ENCODE results near the gene MANBA. TPM values are rescaled to one million over a fixed set of nuclear protein-coding genes. Genes with fewer than 3 reads are reported as not detected.
"Not testable (repeated sequence)": the region's sequence is repeated elsewhere in the genome, so short reads cannot be mapped to it uniquely, and the experiment has no call there.

Gene MANBA
- total RNA-seq, 2 donors from 2014 or later, result 16.7 to 24.8 TPM

GRCh38 chr4:102633100-102633499, 127.7 kb downstream of the MANBA start:
- intact Hi-C loops (cut with DNase I), result loop anchor here in 1 of 2 donors (5.0 kb wide), 1 partner anchor 374 kb away; no protein-coding TSS in a partner anchor
- DNase-seq (ENCODE audit: low spot score), result no peak

DNA sequence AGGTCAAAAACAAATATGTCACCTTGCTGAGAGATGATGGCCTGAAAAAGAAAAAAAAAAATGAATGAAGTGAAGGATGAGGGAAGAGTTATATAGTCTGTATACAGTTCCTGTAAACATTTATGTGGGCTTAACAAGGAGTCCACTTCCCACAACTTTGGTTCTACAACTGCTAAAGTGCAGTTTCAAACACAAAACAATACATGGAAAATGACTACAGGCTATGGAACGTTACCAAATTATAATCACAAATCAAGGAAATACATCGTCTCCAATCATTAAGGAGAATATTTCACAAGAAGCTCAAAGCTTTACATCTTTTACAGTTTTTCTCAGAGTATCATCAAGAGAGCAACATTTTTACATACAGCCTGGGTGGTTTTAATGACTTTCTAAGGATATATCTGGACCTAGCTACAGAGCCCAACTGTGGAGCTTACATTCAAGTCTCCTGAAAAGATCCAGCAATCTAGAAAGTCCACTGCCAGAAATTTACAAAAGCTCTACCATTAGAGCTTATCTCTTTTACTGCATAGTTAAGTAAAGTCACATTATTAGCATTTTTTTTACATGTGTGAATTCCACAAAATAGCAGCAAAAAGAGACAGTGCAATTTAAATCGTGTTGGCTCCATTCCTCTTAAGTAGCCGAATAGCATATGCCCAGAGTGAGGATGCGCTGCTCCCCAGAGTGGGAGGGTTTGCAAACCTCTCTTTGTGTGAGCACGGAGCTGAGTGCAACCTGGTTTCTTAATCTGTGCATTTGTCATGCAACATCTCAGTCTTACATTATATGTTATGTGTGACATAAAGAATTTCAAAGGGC, 128.3 kb downstream of the MANBA start:
- DNase-seq (ENCODE audit: low spot score), result no peak
- intact Hi-C loops (cut with DNase I), result loop anchor here in 1 of 2 donors (5.0 kb wide), 1 partner anchor 375 kb away; no protein-coding TSS in a partner anchor

GRCh38 chr4:102631616-102632015, 129.2 kb downstream of the MANBA start:
- DNase-seq (ENCODE audit: low spot score), result no peak

GRCh38 chr4:102629673-102630072, 131.1 kb downstream of the MANBA start:
- intact Hi-C loops (cut with DNase I), result loop anchor here in 1 of 2 donors (5.0 kb wide), 1 partner anchor 378 kb away; no protein-coding TSS in a partner anchor

More at GRCh38 chr4:102631616-102632015, 129.2 kb downstream of the MANBA start:
- intact Hi-C loops (cut with DNase I), result loop anchor here in 1 of 2 donors (5.0 kb wide), 1 partner anchor 376 kb away; no protein-coding TSS in a partner anchor

GRCh38 chr4:102627831-102628523, 132.8 kb downstream of the MANBA start:
- DNase-seq (ENCODE audit: low spot score), result no peak
- intact Hi-C loops (cut with DNase I), result no loop called here

More at GRCh38 chr4:102629673-102630072, 131.1 kb downstream of the MANBA start:
- no peak for DNase-seq (ENCODE audit: low spot score)

DNA sequence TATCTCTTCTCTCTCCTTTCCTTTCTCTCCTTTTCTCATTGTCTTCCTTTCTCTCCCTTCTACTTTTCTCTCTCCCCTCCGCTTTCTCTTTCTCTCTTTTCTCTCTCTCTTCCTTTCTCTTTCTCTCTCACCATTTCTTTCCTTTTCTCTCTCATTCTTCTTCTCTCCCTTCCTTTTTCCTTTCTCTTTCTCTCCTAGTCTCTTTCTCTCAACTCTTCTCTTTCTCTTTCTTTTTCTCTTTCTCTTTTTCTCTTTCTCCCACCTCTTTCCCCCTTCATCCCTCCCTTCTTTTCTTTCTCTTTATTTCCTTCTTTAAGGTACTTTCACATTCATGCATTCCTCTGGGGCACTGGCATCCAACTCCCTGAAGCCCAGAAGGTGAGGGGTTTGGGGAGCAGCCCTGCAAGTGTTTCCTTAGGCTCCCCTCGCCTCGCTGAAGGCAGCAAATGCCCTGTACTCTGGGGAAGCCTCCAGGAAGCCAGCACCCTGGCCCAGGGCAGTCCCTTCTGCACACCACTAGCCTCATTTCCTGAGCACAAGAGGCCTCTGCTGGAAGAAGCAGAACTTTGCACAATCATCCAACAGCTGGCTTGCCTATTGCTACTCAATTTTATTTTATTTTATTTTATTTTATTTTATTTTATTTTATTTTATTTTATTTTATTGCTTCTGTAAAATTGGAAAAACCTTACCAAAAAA, 135.4 kb downstream of the MANBA start:
- intact Hi-C loops (cut with DNase I), result no loop called here

GRCh38 chr4:102624505-102624904, 136.3 kb downstream of the MANBA start:
- DNase-seq (ENCODE audit: low spot score), result no peak
- intact Hi-C loops (cut with DNase I), result loop anchor here in 1 of 2 donors (5.0 kb wide), 1 partner anchor 388 kb away; no protein-coding TSS in a partner anchor

More for the DNA sequence above, 135.4 kb downstream of the MANBA start:
- DNase-seq (ENCODE audit: low spot score), result no peak

DNA sequence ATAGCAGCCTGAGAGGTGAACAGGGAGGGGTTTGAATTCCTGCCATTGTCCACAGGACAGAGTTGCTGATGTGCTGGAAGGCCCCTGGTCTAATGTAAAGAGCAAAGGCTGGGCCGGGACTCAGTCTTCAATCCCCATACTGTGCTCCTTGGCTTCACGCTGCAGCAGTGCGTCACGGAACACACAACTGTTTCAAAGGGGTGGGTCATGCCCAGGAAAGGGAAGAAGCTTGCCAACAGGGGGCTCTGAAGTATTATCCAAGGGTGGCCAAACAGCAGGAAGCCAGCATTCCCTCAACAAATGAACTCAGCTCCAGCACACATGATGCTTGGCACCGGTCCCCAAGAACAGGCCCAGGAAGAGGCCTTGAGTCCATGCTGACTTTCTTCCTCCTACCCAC, 137.1 kb downstream of the MANBA start:
- intact Hi-C loops (cut with DNase I), result loop anchor here in 1 of 2 donors (5.0 kb wide), 1 partner anchor 389 kb away; no protein-coding TSS in a partner anchor
- DNase-seq (ENCODE audit: low spot score), result no peak

GRCh38 chr4:102620697-102621497, 139.9 kb downstream of the MANBA start:
- intact Hi-C loops (cut with DNase I), result loop anchor here in 1 of 2 donors (5.0 kb wide), 1 partner anchor 391 kb away; no protein-coding TSS in a partner anchor

GRCh38 chr4:102619776-102620631, 140.8 kb downstream of the MANBA start:
- not testable (repeated sequence) for DNase-seq (ENCODE audit: low spot score)
- intact Hi-C loops (cut with DNase I), result loop anchor here in 1 of 2 donors (5.0 kb wide), 1 partner anchor 392 kb away; no protein-coding TSS in a partner anchor

More at GRCh38 chr4:102620697-102621497, 139.9 kb downstream of the MANBA start:
- DNase-seq (ENCODE audit: low spot score), result no peak

DNA sequence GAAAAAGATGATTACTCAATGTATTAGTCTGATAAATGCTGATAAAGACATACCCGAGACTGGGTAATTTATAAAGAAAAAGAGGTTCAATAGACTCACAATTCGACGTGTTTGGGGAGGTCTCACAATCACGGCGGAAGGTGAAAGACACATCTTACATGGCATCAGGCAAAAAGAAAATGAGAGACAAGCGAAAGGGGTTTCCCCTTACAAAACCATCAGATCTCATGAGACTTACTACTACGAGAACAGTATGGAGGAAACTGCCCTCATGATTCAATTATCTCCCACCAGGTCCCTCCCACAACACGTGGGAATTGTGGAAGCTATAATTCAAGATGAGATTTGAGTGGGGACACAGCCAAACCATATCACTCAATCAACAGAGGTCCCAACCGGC, 141.7 kb downstream of the MANBA start:
- DNase-seq (ENCODE audit: low spot score); intact Hi-C loops (cut with DNase I): not testable (repeated sequence)

- intact Hi-C loops (cut with DNase I), result no loop called here
- DNase-seq (ENCODE audit: low spot score), result no peak
These were observed 144.1 kb downstream of the MANBA start for GRCh38 chr4:102616636-102617035.

- DNase-seq (ENCODE audit: low spot score), result no peak
- intact Hi-C loops (cut with DNase I), result no loop called here
These were observed 146.0 kb downstream of the MANBA start for GRCh38 chr4:102614801-102615200.

DNA sequence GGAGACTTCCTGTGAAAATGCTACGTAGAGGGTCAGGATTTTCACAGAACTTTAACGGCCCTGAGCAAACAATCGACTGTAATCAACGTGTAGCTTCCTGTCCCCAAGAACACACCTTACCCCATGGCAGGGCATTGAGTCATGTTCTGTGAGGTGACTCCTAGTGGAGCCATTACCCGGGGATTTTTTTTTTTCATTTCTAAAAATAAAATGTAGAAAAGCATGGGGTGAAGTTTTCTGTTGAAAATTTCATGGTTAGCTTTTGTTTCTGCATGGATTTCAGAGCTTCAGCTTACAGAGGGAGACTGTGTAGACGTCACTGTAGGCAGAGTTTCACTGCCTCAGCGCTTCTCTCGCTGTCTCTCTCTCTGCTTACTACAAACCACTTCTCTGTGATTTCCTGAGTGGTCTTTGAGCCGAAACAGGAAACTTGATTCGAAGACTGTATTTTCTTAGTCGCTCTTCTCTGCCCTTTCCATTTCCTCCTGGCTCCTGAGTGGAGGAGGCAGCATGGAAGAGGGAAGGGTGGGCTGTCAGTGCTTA, 147.9 kb downstream of the MANBA start:
- DNase-seq (ENCODE audit: low spot score), result no peak
- intact Hi-C loops (cut with DNase I), result no loop called here

DNA sequence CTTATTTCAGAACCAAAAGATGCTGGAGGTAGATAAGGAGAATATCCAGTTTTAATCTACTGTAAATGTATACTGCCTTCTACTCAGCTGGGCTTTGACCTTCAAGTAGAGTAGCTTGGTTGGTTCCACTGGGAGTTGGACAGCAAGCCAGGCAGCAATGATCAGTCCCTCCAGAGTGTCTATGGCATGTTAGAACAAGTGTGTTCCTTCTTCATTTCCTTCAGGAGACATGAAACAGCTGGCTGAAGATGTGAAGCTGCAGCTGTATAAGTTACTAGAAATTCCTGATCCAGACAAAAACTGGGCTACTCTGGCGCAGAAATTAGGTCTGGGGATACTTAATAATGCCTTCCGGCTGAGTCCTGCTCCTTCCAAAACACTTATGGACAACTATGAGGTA, 148.6 kb downstream of the MANBA start:
- intact Hi-C loops (cut with DNase I), result no loop called here
- no peak for DNase-seq (ENCODE audit: low spot score)

DNA sequence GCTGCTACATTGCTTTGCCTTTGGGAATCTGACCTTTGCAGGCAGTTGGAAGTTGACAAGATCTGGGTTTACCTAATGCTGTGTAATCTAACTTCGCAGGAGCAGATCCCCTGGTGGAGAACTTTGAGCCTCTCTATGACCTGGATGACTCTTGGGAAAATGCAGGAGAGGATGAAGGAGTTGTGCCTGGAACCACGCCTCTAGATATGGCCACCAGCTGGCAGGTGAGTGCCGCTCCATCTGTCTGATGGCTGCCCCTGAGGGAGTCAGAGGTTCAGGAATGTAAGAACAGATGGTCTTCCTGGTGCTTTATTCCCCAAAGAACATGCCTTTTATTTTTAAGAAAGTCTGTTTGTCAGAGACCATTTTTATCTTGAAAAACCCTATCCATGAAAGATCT, 150.3 kb downstream of the MANBA start:
- intact Hi-C loops (cut with DNase I), result no loop called here
- DNase-seq (ENCODE audit: low spot score), result no peak

DNA sequence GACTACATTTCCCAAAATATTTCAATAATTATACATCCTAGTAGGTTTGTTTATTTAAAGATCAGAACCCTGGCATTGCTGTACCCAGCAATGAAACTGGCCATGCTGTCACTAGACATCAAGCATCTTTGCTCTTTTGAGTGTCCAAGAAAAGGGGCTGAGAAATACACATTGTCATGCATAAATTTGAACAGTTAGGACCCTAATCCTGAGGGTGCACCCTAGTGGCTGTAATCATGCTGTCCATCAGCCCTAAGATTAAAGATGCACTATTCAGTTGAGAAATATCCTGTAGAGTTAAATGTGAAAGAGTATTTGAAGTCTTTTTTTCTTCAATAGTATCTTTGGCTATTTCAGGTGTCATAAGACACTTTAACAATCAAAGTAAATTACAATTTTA, 150.8 kb downstream of the MANBA start:
- no peak for DNase-seq (ENCODE audit: low spot score)
- intact Hi-C loops (cut with DNase I), result no loop called here

All from posterior vena cava (tissue), 2 donors.